AG04449 (cell line): ENCODE data around the gene CTXN1.
"Not testable (repeated sequence)": the region's sequence is repeated elsewhere in the genome, so short reads cannot be mapped to it uniquely, and the experiment has no call there.

ENCODE experiments used
- CTCF ChIA-PET: fragments of 350-600 bp; formaldehyde crosslinking; extraction: SDS; loops from one replicate; lab custom pipeline; 2021; ENCODE audit warnings: antibody characterized with exemption; lab: Yijun Ruan, JAX
- POLR2A ChIA-PET: fragments of 400-600, 350-600 bp; formaldehyde crosslinking; extraction: SDS; loops from one replicate; lab custom pipeline; 2020; ENCODE audit warnings: antibody characterized with exemption, inconsistent platforms; lab: Yijun Ruan, JAX
- DNase-seq: peaks from one replicate; pipeline ENCODE4 v3.0.0-alpha.2; 2010; ENCODE audit warnings: low read depth, low spot score
- H3K4me3 ChIP-seq: 2 replicates; pipeline ENCODE4 v1.5.1; 2011; ENCODE audit warnings: low read depth, mild to moderate bottlenecking, control low read depth, low read length
- CTCF ChIP-seq: IDR thresholded peaks from one replicate; pipeline ENCODE4 v1.5.1; 2011; ENCODE audit warnings: mild to moderate bottlenecking, moderate library complexity, low read length, control low read depth, inconsistent platforms; ENCODE audit not compliant: insufficient read depth; ENCODE audit errors: missing control alignments

CTXN1 gene

DNA sequence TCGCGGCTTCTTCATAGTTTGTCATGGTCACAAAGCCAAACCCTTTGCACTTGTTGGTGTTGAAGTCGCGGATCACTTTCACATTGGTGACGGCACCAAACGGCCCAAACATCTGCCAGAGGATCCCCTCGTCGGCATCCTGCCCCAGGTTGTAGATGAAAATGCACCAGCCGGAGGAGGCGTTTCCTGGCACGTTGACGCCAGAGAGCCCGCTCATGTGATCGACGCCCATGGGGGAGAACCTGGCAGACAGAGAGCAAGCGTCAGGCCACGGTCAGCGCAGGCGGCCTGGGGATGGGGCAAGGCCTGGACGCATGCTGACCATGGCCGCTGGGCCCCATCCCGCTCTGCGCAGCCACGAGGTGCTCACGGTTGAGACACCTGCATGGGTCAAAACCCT, 37.6 kb upstream of the CTXN1 start:
- no peak for TF ChIP-seq CTCF
- ChIA-PET POLR2A (no interaction called here), CTCF (interaction anchor here (1.4 kb wide), 1 partner anchor 20 kb away, joined by 7 read pairs; the partner anchor contains the start of gene TIMM44)
- no peak overlapping the region for H3K4me3 ChIP-seq
- DNase-seq = no peak

DNA sequence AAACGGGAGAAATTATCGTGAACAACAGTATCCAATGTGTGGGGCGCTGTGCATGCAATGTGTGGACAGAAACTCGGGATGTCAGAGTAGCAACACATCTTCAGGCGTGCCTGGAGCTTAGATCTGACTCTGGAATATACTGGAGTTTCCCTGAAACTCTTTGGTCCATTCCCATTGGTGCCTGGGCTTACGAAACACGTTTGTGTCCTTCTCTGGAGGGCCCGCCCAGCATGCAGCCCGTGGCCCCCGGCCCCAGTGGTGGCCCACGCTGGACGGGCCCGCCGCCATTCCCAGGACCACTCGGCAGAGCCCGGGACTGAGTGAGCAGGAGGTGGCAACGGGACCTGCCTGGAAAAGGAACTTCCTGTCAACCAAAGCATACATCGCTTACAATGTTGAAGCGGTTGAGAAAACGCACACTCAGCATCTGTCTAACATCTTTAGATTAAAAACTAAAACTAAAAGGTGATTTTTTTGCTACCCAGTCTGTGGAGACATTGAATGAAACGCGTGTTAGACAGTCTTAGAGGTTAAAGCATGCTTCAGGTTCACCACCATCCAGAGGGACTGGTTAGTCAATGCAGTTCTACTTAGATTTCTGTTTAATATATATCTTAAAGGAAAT, 36.8 kb upstream of the CTXN1 start:
- ChIA-PET POLR2A (no interaction called here), CTCF (no interaction called here)
- TF ChIP-seq CTCF = no peak
- no peak overlapping the region for H3K4me3 ChIP-seq
- DNase-seq = no peak

DNA sequence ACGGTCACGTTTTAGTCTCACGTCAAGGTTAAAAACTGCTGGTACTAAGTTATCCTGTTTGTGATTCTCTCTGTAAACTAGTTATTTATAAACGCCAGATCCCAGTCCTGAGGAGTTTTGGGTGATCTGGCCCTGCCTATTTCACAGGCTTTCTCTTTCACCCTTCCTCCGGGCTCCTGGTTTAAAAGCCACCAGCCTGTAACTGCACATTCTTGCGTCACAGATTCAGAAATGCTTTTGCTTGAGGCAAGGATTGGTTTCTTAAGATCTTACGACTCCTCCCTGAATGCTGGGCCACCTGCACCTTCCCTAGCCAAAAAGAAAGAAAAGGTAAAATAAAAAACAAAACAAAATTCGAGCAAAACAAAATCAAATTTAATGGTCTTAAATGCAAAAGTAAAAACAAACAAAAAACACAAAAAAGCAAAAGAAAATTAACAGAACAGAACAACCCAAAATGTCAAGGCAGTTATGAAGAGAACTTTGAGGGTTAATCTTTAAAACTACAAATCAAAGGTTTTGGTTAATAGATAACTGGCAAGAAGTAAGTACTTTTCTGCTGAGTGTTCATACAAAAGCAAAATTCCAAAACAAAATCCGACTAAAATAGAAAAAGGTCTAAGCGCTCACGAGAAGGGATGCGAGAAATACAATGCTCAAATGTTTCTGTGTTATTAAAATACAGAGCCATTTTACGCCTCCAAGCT, 36.1 kb upstream of the CTXN1 start:
- TF ChIP-seq CTCF = no peak
- ChIA-PET CTCF (no interaction called here), POLR2A (no interaction called here)
- no peak for DNase-seq
- H3K4me3 ChIP-seq = no peak overlapping the region

- DNase-seq, H3K4me3 ChIP-seq, POLR2A ChIA-PET: not testable (repeated sequence)
- CTCF ChIA-PET = interaction anchor here (1.0 to 3.2 kb wide), 3 partner anchors 9 to 17 kb away, joined by 3 to 21 read pairs (median 10); partner anchors contain the start of gene TIMM44
Observed at GRCh38 chr19:7961082-7961481, 35.1 kb upstream of the CTXN1 start.

GRCh38 chr19:7959211-7959610, 33.3 kb upstream of the CTXN1 start:
- no peak for DNase-seq
- TF ChIP-seq CTCF = no peak
- POLR2A ChIA-PET = no interaction called here
- CTCF ChIA-PET = interaction anchor here (1.0 to 3.2 kb wide), 6 partner anchors 11 to 294 kb away, joined by 3 to 21 read pairs (median 5); partner anchors contain the start of genes SNAPC2 and TIMM44
- no peak overlapping the region for H3K4me3 ChIP-seq

DNA sequence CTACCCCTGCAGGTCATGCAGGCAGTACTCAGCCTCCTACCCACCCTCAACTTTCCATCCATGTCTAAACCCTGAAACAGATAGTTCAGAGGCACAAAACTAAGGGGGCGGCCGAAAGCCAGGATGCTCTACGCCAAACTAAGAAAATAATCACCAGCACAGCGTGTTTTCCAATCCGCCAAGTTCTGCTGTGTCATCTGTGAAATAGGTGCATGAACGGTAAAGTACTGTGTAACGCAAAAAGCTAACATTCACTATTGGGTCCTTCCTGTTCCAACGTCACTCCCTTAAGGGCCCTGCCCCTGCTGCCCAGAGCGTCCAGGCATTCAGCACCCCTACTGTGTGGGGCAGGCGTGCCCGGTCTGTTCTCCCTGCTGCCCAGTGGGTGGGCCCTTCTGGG, 29.8 kb upstream of the CTXN1 start:
- no peak for TF ChIP-seq CTCF
- ChIA-PET POLR2A (interaction anchor here (0.9 kb wide), 1 partner anchor 12 kb away, joined by 4 read pairs; the partner anchor contains the start of gene TIMM44), CTCF (interaction anchor here (1.8 to 5.7 kb wide), 3 partner anchors 11 to 15 kb away, joined by 6 to 55 read pairs (median 34); partner anchors contain the start of gene TIMM44)
- H3K4me3 ChIP-seq = no peak overlapping the region
- DNase-seq = no peak
